Measurements from ENCODE around the gene CLEC11A. TPM values are rescaled to one million over a fixed set of nuclear protein-coding genes. Genes with fewer than 3 reads are reported as not detected.
"Not testable (repeated sequence)": the region's sequence is repeated elsewhere in the genome, so short reads cannot be mapped to it uniquely, and the experiment has no call there.

The CLEC11A gene
- total RNA-seq, 1 donor from 2014 or later: 33.0 TPM

- TF ChIP-seq CTCF (IDR thresholded peaks at IDR 0.05; ENCODE audit: unreplicated experiment): no peak
- Mint-ChIP-seq H3K27ac (no peak overlapping the region), H3K36me3 (no peaks in the 10 kb centered on the region), H3K4me1 (peaks cover 6% of the 10 kb centered on the region), H3K4me3 (no peak overlapping the region), H3K9me3 (no peaks in the 10 kb centered on the region), H3K27me3 (ENCODE audit: low read depth) (peaks cover 29% of the 10 kb centered on the region)
- no peak for DNase-seq (ENCODE audit: low spot score in 2 of 2, unreplicated experiment in 2 of 2)
Observed at GRCh38 chr19:50750010-50750409, 26.8 kb downstream of the CLEC11A start.

GRCh38 chr19:50753879-50754278 lies 30.7 kb downstream of the CLEC11A start:
- H3K27ac Mint-ChIP-seq: no peak overlapping the region
- peaks cover 6% of the 10 kb centered on the region for H3K4me1 Mint-ChIP-seq

GRCh38 chr19:50756244-50756643 lies 33.1 kb downstream of the CLEC11A start:
- not testable (repeated sequence) for DNase-seq (ENCODE audit: low spot score in 2 of 2, unreplicated experiment in 2 of 2); H3K36me3 Mint-ChIP-seq; H3K27ac Mint-ChIP-seq; H3K4me3 Mint-ChIP-seq; H3K9me3 Mint-ChIP-seq; H3K4me1 Mint-ChIP-seq
- peaks cover 44% of the 10 kb centered on the region for H3K27me3 Mint-ChIP-seq (ENCODE audit: low read depth)

More at GRCh38 chr19:50753879-50754278, 30.7 kb downstream of the CLEC11A start:
- TF ChIP-seq CTCF (IDR thresholded peaks at IDR 0.05; ENCODE audit: unreplicated experiment): no peak
- no peaks in the 10 kb centered on the region for H3K9me3 Mint-ChIP-seq
- H3K27me3 Mint-ChIP-seq (ENCODE audit: low read depth): peaks cover 42% of the 10 kb centered on the region
- DNase-seq (ENCODE audit: low spot score in 2 of 2, unreplicated experiment in 2 of 2): no peak
- no peaks in the 10 kb centered on the region for H3K36me3 Mint-ChIP-seq
- no peak overlapping the region for H3K4me3 Mint-ChIP-seq

GRCh38 chr19:50757624-50758023 lies 34.5 kb downstream of the CLEC11A start:
- not testable (repeated sequence) for H3K4me1 Mint-ChIP-seq; H3K27ac Mint-ChIP-seq; H3K9me3 Mint-ChIP-seq; H3K4me3 Mint-ChIP-seq; H3K36me3 Mint-ChIP-seq; DNase-seq (ENCODE audit: low spot score in 2 of 2, unreplicated experiment in 2 of 2)
- peaks cover 38% of the 10 kb centered on the region for H3K27me3 Mint-ChIP-seq (ENCODE audit: low read depth)

- not testable (repeated sequence) for H3K36me3 Mint-ChIP-seq; H3K4me1 Mint-ChIP-seq; H3K9me3 Mint-ChIP-seq; DNase-seq (ENCODE audit: low spot score in 2 of 2, unreplicated experiment in 2 of 2); H3K4me3 Mint-ChIP-seq; H3K27ac Mint-ChIP-seq
- peaks cover 28% of the 10 kb centered on the region for H3K27me3 Mint-ChIP-seq (ENCODE audit: low read depth)
Observed at GRCh38 chr19:50759076-50759475, 35.9 kb downstream of the CLEC11A start.

GRCh38 chr19:50759886-50760285 lies 36.7 kb downstream of the CLEC11A start:
- DNase-seq (ENCODE audit: low spot score in 2 of 2, unreplicated experiment in 2 of 2): no peak
- Mint-ChIP-seq H3K9me3 (peaks cover 3% of the 10 kb centered on the region), H3K27me3 (ENCODE audit: low read depth) (peaks cover 25% of the 10 kb centered on the region)

GRCh38 chr19:50761501-50761900 lies 38.3 kb downstream of the CLEC11A start:
- not testable (repeated sequence) for H3K4me3 Mint-ChIP-seq; H3K9me3 Mint-ChIP-seq; H3K4me1 Mint-ChIP-seq; DNase-seq (ENCODE audit: low spot score in 2 of 2, unreplicated experiment in 2 of 2); H3K27ac Mint-ChIP-seq; H3K36me3 Mint-ChIP-seq
- H3K27me3 Mint-ChIP-seq (ENCODE audit: low read depth): peaks cover 20% of the 10 kb centered on the region

More at GRCh38 chr19:50759886-50760285, 36.7 kb downstream of the CLEC11A start:
- Mint-ChIP-seq H3K27ac (no peak overlapping the region), H3K36me3 (no peaks in the 10 kb centered on the region), H3K4me1 (no peaks in the 10 kb centered on the region), H3K4me3 (no peak overlapping the region)
- TF ChIP-seq CTCF (IDR thresholded peaks at IDR 0.05; ENCODE audit: unreplicated experiment): no peak

- peaks cover 28% of the 10 kb centered on the region for H3K27me3 Mint-ChIP-seq (ENCODE audit: low read depth)
Observed at GRCh38 chr19:50763521-50763920, 40.4 kb downstream of the CLEC11A start.

More at GRCh38 chr19:50763521-50763920, 40.4 kb downstream of the CLEC11A start:
- not testable (repeated sequence) for H3K27ac Mint-ChIP-seq; H3K36me3 Mint-ChIP-seq; H3K4me1 Mint-ChIP-seq; DNase-seq (ENCODE audit: low spot score in 2 of 2, unreplicated experiment in 2 of 2); H3K9me3 Mint-ChIP-seq; H3K4me3 Mint-ChIP-seq

Data from mesothelial cell of epicardium (in vitro differentiated cells).